ENCODE measurements around the gene TNRC18. TPM values are rescaled to one million over a fixed set of nuclear protein-coding genes. Genes with fewer than 3 reads are reported as not detected.

The TNRC18 gene
- total RNA-seq, 1 experiment from 2014 or later = 31.5 TPM

GRCh38 chr7:5404421-5404826, 19.2 kb downstream of the TNRC18 start:
- no peak for DNase-seq (ENCODE audit: low read depth)

GRCh38 chr7:5403442-5403841, 20.2 kb downstream of the TNRC18 start:
- no peak for DNase-seq (ENCODE audit: low read depth)

- no peak for DNase-seq (ENCODE audit: low read depth)
Measured at GRCh38 chr7:5397736-5398135, 25.9 kb downstream of the TNRC18 start.

DNA sequence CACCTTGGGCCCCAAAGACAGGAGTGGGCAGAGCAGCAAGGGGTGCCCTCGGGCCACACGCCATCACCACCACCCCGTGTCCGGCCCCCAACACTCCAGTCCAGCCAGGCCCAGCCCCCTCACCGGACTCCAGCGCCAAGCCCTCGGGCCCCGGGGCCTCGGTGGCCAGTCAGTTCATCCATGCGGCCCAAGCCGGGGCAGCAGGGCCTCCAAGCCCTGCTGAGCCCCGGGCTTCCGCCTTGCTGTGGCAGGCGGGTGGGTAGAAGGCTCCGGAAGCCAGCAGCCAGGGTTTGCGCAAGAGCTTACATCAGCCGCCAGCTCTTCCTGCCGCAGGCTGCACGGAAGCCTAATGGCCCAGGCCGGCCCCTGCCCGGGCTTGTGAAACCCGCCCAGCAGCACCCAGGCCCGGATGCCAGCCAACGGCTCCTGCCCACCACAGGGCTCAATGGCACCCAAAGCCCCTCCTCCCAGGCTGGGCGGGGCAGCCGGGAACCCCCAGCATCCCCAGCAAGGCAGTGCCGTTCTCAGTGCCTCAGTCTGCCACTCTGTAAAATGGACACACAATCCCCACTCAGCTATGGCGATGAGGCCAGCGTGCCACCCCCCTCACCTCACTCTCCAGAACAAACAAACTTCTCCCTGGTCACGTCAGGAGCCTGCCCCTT, 26.5 kb downstream of the TNRC18 start:
- DNase-seq (ENCODE audit: low read depth) = peak; percentile 98

- peak; percentile 79 for DNase-seq (ENCODE audit: low read depth)
Measured at GRCh38 chr7:5396542-5396941, 27.1 kb downstream of the TNRC18 start.

DNA sequence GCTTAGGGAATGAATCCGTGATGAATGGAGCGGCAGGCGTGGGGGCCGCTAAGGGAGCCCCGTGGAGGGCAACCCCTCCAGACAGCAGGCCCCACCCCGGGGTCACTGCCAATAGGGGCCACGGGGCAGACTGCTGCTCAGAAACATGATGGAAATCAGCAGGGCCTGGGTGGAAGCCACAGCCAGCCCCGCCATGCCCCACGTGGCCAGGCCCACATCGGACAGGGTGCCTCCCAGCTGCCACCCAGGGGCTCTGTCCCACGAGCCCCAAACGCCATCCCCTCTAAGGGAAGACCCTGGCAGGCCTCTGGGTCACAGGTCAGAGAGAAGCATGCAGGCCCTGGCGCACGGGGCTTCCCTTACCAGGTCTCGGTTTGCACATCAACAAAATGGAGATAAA, 28.4 kb downstream of the TNRC18 start:
- DNase-seq (ENCODE audit: low read depth) = no peak

DNA sequence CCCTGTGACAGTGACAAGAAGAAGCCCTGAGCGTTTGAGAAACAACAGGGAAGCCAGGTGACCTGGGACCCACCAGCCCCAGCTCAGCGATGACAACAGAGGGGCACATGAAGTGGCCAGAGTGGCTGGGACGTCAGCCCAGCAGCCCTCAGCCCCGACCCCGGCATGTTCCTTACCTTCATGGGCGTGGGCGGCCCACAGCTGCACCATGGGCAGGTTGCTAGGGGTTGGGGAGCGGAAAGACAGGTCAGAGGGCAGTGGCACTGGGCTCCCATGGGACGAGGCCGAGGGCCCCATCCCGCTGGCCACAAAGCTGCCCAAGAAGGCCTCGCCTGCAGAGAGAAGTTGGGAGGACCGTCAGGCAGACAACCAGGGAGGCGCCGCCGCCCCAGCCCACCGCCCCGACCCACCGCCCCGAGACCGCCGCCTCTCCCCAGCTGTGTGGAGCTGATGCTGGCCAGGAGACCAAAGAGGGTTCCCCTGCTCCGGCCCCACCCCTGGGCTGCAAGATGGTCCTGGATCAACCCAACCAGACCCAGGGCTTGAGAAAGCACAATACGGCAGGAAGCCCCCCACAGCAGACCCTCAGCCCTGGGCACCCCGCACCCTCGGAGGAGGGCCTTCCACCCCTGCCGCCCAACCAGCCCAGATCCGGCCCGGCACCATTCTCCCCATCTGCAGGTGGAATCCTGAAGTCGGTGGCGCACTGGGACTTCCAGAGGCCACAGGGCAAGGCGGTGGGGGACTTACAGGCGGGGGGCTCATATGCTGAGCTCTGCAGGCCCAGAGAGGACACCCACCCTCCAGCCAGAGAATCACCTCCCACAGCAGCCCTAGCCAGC, 29.1 kb downstream of the TNRC18 start:
- DNase-seq (ENCODE audit: low read depth) = no peak

DNA sequence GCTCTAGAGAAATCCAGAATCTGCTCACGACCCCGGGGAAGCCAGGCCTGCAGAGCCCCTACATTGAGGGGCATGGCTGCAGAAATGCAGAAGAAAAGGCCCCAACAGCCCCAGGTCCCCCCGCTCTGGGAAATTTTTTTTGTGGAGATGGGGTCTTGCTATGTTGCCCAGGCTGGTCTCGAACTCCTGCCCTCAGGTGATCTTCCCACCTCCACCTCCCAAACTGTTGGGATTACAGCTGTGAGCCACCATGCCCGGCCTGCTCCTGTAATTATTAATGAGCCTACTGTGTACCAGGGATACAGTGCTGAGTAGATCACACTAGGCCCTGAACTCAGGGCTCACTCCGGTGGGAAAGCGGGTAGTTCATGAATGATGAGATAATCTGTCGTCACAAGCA, 29.9 kb downstream of the TNRC18 start:
- DNase-seq (ENCODE audit: low read depth) = no peak

DNA sequence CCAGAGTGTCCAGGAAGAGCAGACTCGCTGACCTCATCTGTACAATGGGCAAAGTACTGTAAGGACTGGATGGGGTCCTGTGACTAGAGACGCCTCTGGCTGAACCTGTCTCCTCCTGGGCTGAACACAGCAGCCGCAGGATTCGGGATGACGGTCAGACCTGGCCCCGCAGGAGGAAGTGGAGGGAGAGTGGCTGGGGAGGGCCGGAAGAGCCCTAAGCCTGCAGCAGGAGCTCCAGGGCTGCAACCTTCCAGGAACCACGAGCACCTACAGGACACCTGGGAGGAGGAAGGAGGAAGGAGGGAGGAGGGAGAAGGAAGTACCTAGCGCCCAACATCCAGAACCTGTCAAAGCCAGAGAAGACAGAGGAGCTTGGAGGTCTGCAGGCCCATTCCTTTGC, 30.3 kb downstream of the TNRC18 start:
- no peak for DNase-seq (ENCODE audit: low read depth)

DNA sequence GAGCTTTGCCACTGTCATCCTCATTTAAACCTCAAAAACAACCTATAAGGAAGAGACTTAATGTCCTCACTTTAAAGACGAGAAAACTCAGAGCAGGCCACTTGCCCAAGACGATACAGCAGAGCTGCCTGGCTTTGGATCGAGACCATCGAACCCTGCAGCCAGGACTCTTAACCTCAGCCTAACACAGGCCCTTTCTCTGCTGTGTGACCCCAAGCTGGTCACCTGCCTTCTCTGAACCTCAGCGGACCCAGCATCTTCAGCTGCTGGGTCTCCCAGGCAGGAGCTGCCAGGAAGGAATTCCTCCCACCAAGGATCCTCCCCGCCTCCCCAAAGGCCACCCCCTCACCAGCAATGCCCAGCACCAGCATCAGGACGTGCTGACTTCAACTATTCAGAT, 32.7 kb downstream of the TNRC18 start:
- no peak for DNase-seq (ENCODE audit: low read depth)

GRCh38 chr7:5388905-5389433, 34.7 kb downstream of the TNRC18 start:
- DNase-seq (ENCODE audit: low read depth) = no peak

- no peak for DNase-seq (ENCODE audit: low read depth)
Measured at GRCh38 chr7:5388273-5388901, 35.2 kb downstream of the TNRC18 start.

- DNase-seq (ENCODE audit: low read depth) = no peak
Measured at GRCh38 chr7:5387711-5388245, 35.9 kb downstream of the TNRC18 start.

- DNase-seq (ENCODE audit: low read depth) = no peak
Measured at GRCh38 chr7:5384618-5385017, 39.0 kb downstream of the TNRC18 start.

DNA sequence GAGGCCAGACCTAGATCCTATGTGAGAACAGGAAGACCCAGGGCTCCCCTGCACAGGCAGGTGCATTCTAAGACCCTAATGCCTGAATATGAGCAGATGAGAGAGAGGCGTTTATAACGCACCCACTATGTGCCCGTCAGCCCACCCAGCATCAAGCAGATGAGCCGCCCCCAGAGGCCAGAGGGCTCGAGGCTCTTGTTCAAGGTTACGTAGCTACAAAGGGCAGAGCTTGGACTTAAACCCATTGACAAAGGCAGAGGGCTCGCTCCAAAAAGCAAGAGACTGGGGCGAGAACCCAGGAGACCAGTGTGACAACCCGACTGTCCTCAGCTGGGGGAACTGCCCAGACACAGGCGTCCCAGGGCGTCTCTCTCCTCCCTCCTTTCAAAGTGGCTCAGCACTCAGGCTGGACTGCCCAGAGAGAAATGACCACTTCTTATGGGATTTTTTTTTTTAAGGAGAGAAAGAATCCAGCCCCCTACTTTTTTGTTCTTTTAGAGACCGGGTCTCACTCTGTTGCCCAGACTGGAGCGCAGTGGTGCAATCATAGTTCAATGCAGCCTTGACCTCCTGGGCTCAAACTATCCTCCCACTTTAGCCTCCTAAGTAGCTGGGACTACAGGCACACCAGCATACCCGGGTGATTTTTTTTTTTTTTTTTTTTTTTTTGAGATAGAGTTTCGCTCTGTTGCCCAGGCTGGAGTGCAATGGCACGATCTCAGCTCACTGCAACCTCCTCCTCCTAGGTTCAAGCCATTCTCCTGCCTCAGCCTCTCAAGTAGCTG, 40.1 kb downstream of the TNRC18 start:
- DNase-seq (ENCODE audit: low read depth) = no peak

DNA sequence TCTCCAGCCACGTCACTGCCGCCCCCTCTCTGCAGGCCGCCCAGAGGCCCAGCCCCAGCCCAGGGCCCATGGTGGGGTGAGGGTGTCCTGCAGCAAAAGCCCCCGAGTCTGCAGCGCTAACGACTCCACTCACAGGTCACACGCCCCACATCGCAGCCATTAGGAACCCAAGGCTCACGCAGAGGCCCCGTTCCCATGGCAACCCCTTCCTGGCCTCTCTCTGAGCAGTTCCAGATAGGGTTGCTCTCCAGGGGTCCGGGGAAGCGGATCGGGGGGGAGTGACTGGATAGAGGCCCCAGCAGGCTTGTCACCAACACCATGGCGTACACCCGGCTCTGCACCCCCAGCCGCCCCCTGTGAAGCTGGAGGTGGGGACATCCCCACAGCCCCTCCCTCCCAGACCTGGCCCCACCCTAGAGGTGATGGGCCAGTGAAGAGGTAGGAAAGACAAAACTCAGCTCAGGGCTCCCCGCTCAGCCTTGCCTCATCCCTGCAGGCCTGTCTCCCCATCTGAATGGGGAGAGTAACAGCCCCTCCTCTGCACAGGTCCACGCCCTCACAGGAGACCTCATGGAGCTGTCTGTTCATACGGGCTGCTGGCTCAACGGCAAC, 41.2 kb downstream of the TNRC18 start:
- no peak for DNase-seq (ENCODE audit: low read depth)

GRCh38 chr7:5381071-5381772, 42.4 kb downstream of the TNRC18 start:
- DNase-seq (ENCODE audit: low read depth) = no peak

- DNase-seq (ENCODE audit: low read depth) = no peak
Measured at GRCh38 chr7:5380350-5381070, 43.1 kb downstream of the TNRC18 start.

GRCh38 chr7:5379546-5379945, 44.1 kb downstream of the TNRC18 start:
- no peak for DNase-seq (ENCODE audit: low read depth)

DNA sequence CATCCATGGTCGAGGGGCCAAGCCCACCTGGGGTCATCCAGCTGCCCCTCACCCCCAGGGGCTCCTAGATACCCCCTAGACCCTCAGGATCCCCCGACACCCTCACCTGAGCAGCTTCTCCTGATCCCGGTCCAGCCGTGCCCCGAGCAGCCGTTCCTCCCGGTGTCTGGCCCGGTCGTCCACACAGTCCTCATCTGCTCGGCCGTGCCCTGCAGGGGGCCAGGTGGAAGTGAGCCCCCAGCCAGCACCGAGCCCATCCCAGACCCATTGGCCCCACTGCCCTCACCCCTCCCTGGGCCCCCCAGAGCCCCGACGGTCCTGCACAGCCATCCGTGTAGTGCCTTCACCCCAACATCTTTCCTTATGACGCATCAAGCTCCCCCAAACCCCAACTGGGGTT, 45.8 kb downstream of the TNRC18 start:
- no peak for DNase-seq (ENCODE audit: low read depth)

Data from Daoy (cell line).